Stimulated activated naive CD8-positive, alpha-beta T cell treated with anti-CD3 and anti-CD28 coated beads, Interleukin-15, Interleukin-2, amounts not matched to agents 100 U/mL and 50 U/mL, for 24 hours (primary cell): ENCODE results near the gene RENBP.

Source experiments
- ATAC-seq: fragments of 150-1000 bp; cut with Tn5 transposase; one replicate; pipeline ENCODE4 v1.10.0; 2021
- DNase-seq: peaks from one replicate; pipeline ENCODE4 v3.0.0; 2021

The RENBP gene

DNA sequence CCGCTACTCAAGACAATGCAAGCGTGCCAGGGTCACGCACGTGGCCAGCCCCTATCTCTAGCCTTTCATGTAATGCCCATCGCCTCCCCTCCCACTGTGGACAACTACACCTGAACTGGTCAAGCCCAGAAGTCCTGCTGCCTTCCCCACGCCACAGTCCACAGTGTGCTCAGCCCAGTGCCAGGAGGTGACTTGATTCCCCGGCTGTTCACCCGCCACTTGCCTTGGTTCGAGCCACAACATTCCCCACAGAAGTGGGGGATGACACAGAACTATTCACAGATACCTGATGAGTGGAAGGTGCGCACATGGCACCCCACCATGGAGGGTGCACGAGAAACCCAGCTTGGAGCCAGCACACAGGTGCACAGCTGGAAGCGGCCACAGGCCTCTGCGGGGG, 25.2 kb downstream of the RENBP start:
- no peak for DNase-seq
- ATAC-seq: no peak

DNA sequence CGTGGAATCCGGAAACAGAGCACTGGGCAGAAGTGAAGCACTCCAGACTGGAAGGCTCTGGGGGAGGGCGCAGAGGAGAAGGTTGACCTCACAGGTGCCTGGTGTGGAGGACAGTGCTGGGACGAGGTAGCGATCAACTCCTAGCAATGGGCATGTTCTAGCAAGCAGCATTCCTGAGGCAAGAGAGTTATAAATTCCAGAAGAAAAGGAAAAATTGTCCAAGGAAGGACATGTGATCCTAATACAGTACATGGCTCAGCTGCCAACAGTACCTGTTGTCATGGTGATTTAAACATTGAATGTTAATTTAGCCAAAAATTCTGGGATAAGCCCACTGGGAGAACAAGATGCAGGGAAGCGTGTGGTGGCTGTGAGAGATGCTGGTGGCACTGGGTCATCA, 26.6 kb downstream of the RENBP start:
- DNase-seq (no peak), ATAC-seq (no peak)

DNA sequence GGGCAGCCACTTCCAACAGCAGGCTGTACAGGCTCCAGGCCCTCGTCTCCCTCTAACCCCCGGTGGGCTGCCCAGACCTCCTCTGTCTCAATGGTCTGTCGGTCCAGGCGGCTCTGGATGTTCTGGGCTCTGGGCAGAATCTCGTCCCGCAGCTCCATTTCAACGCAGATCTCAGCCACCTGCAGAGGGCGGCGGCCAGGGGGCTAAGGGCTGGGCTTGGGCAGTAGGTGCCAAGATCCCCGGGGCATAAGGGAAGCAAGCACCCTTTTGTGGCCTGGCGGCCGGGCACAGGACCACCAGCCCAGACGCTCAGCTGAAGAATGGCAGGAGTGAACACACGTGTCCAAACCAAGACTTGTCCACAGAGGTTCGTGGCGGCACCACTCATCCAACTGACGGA, 30.7 kb downstream of the RENBP start:
- ATAC-seq (no peak), DNase-seq (no peak)

DNA sequence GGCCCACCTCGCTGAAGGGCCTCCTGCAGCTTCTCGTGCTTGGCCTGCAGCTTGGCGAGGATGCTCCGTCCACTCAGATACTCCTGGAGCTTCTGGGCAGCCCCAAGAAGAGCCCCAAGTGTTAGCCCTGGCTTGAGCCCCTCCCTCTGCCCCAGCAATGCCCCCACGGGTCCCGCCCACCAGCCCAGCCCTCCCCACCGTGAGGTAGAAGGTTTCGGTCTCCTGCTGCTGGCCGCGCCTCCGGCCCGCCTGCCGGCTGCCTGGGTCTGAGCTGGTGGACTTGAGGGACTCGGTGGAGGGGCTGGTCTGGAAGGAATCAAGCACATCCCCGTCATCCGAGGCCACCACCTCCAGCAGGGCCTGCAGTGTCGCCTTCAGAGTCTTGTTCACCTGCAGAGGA, 31.2 kb downstream of the RENBP start:
- DNase-seq (no peak), ATAC-seq (no peak)

DNA sequence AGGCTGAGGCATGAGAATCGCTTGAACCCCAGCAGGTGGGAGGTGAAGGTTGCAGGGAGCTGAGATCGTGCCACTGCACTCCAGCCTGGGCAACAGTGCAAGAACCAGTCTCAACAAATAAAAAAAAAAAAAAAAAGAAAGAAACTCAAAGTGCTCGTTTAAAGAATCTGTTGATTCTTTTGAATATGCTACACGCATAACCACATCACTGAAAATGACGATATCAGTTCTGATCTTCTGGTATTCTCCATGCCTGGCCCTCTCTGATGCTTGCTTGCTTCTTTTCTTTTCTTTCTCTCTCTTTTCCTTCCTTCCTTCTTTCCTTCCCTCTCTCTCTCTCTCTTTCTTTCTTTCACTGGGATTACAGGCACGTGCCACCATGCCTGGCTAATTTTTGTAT, 32.6 kb downstream of the RENBP start:
- no peak for ATAC-seq
- DNase-seq: no peak

DNA sequence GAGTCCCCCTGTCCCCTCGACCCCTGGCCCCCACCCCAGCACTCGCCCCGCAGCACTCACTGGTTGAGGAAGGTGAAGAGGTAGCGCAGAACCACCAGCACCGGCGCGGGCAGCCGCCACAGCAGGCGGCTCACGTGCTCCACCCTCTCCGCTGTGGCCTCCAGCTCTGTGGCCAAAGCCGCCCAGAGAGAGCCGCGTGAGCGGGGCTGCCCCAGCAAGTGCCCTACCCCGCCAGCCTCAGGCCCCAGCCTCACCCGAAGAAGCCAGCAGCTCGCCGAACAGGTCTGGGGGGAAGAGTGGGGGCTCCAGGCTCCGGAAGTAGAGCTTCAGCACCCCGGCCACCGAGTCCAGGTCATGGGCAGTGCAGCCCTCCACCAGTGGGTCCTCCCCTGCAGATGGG, 34.0 kb downstream of the RENBP start:
- DNase-seq (no peak), ATAC-seq (no peak)

DNA sequence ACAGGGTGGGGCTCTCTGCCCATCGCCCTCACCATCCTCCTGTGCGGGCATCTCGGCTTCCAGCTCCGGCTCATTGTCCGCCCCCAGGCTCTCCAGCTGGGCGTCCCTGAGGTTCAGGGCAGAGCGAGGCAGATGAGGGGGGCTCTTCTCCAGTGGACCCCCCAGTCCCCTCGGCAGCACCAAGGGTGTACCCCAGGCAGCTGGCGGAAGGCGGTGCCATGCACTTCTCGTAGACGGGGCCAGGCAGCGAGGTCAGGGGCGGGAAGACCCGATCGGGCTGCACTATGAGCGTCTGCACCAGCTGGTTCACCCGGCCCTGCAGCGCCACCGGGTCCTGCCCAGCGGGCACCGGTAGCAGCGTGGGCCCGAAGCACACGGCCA, 34.5 kb downstream of the RENBP start:
- DNase-seq (no peak), ATAC-seq (no peak)

DNA sequence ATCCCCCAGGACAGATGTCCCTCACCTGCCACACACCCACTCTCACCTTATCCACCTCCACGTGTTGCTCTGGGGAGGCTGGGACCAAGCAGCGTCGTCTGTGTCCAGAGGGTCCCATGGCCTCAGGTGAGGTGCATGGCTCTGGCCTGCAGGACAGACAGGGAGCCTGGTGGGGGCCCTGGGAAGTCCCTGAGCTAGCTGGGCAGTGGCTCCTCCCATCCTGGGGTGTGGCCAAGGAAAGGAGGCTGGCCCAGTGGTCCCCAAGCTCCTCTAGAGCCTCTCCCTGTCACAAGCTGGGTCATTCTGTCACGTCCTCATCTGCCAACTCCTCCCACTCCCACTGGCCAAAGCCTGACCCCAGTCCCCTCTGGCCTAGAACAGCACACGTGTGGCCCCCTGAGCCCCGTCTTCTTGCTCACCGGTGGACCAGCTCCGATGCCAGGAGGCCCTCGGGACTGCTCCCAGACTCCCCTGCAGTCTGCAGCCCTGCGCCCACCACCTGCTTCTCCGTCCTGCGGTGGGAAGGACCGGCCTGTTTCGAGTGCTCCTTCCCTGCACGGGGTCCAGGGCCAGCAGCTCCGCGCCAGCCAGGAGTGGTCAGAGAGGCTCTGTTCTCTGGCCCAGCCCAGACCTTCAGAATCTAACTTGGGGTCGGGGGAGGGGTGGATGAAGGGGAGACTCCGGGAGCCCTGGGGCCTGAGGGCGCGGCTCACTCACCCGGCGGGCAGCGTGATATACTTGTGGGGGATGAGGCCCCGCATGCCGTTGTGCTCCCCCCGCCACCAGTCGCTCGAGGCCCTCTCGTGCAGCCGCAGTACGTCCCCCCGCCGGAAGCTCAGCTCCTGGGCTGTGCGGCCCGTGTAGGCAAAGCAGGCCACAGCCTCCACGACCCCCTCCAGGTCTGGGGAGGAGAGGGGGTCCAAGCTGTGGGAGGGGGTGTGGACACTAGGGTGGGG, 35.1 kb downstream of the RENBP start:
- DNase-seq (no peak), ATAC-seq (no peak)

DNA sequence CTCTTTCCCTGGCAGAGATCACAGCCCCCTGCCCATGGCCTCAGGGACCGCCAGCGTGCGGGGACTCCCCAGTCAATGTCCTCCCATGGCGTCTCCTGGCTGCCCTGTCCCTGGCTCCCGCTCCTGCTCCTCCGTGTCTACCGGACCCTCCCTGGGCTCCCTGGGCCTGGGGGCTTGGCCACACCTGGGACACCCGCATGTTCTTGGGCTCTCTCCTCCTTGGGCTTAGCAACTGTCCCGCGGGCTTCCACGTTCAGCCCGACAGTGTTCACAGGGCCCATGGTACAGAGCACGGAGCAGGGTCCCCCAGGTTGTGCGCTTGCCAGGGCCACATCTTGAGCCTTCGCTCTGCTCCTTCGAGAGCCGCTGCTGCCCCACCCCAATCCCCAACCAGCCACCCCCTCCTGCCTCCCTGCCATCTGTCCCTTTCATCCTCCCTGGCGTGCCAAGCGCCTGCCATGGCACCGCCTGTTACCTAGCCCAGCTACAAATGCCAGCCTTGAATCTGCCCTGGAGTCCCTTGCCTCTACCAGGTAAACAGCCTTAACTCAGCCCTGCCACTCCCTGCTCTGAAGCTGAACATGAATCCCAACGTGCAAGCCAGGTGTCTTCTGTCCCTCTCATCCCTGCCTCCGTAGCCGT, 36.1 kb downstream of the RENBP start:
- no peak for ATAC-seq
- no peak for DNase-seq

DNA sequence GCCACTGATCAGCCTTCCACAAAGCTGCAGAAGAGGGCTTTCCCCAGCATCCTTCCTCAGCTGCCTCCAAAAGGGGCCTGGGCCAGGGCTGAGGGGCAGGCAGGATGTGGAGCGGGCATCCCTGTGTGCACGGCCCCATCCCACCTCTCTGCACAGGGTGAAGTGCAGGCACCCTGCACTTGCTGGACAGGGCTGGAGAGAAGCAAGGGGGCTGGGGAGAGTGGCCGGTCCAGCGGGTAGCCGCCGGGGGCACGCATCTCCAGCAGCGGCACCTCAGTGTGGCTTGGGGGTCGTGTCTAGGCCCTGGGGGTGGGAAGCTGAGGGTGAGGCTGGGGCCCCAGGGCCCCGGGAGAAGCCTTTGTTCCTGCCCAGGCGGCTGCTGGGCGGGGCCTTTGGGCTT, 37.0 kb downstream of the RENBP start:
- DNase-seq: no peak
- ATAC-seq: no peak

DNA sequence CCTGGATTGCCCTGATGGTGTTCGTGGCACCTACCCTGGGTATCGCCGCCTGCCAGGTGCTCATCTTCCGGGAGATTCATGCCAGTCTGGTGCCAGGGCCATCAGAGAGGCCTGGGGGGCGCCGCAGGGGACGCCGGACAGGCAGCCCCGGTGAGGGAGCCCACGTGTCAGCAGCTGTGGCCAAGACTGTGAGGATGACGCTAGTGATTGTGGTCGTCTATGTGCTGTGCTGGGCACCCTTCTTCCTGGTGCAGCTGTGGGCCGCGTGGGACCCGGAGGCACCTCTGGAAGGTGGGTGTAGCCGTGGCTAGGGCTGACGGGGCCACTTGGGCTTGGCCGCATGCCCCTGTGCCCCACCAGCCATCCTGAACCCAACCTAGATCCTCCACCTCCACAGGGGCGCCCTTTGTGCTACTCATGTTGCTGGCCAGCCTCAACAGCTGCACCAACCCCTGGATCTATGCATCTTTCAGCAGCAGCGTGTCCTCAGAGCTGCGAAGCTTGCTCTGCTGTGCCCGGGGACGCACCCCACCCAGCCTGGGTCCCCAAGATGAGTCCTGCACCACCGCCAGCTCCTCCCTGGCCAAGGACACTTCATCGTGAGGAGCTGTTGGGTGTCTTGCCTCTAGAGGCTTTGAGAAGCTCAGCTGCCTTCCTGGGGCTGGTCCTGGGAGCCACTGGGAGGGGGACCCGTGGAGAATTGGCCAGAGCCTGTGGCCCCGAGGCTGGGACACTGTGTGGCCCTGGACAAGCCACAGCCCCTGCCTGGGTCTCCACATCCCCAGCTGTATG, 38.1 kb downstream of the RENBP start:
- DNase-seq: peak; percentile 9
- peak; percentile 44 for ATAC-seq

DNA sequence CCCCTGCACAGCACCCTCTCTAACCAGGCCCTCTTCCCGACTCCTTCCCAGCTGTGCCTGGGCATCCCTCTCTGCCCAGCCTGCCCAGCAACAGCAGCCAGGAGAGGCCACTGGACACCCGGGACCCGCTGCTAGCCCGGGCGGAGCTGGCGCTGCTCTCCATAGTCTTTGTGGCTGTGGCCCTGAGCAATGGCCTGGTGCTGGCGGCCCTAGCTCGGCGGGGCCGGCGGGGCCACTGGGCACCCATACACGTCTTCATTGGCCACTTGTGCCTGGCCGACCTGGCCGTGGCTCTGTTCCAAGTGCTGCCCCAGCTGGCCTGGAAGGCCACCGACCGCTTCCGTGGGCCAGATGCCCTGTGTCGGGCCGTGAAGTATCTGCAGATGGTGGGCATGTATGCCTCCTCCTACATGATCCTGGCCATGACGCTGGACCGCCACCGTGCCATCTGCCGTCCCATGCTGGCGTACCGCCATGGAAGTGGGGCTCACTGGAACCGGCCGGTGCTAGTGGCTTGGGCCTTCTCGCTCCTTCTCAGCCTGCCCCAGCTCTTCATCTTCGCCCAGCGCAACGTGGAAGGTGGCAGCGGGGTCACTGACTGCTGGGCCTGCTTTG, 38.9 kb downstream of the RENBP start:
- no peak for DNase-seq
- no peak for ATAC-seq

DNA sequence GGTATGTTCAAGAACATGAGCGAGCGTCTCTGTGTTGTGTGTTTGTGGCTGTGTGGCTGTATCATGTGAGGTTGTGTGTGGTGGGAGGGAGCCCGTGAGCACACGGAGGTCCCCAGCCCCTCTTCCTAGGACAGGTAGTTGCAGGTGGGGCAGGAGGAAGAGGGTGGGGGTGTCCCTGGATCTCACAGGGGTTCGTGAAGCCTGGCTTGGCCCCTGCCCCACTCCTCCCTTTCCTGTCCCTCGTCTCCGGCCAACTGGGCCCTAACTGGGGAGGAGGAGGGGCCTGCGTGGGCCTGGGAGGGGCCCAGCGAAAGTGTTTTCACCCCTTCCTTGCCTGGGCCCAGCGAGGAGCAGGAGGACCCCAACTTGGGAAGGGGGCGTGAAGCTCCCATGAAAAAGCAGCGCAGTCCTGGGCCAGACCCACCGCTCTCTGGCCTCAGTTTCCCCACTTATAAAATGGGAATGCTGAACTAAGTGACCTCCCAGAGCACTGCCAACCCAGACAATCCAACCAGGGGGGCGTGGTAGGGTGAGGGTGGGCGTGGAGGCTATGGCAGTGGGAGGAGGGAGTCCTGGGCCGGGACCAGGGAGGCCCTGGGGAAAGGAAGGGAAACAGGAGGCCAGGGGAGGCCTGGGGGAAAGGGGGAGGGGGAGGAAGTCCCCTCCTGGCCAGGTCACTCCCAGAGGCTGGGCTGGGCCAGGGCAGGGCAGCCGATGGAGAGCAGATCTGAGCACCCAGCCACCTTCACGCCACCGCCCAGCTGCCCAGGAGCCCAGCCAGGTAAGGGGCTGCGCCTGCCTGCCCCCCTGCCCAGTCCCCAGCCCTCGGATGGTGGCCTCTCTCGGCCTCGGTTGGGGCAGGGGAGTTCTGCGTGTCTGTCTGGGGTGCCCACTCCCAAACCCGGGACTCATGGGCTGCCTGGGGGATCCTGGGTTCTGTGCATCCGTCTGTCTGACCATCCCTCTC, 40.2 kb downstream of the RENBP start, which contains the start of gene AVPR2:
Gene AVPR2 (plus strand): TSS at position 683 of the 967 bp plus-strand sequence. CDS start 473 bp downstream, outside the sequence.
- peak; percentile 2 for ATAC-seq
- no peak for DNase-seq

DNA sequence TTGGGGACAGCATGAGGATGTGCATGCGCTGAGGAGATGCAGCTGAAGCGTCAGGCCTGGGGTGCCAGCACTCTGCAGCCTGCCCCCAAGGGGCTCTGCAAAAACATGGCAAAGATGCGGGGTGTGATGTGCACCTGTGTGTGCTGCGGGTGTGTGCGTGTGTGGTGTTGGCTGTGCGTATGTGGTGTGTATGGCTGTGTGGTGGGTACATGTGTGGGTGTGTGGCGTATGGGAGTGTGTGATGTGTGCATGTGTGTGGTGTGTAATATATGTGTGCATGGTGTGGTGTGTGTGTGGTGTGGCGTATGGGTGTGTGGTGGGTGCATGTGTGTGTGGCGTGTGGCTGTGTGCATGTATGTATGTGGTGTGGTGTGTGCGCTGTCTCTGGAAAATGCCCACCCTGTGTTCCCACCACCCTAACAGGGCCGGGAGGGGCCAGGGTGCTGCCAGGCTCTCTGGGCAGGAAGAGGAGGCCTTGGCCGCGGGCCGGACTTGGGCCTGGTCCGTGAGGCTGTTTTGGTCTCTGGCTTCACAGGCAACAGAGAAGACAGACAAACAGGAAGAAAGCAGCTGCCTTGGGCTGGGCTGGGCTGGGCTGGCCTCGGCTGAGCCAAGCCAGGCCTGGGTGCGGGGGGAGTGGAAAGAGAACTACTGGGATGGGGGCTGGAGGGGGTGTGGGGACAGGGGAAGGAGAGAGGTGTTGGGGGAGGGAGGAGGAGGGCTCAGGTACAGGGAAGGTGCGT, 41.0 kb downstream of the RENBP start:
- ATAC-seq (no peak), DNase-seq (no peak)

DNA sequence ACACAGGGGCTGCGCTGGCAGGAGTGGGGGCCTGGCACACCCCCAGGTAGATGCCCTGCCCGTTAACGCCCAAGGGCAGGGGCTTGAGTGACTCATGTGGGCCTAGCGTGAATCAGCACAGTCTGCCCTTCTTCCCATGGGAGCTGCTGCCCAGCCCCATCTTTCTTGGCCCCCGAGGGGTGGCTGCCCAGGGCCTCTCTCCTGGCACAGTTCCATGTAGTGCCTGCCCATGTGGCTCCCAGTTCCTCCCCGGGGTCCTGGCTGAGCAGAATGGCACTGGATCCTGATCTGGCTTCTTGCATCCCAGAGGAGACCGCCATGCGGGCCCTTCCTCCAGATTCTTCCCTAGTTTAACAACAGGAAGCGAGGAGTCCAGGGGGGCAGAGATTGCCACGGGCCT, 42.1 kb downstream of the RENBP start:
- no peak for ATAC-seq
- DNase-seq: no peak

DNA sequence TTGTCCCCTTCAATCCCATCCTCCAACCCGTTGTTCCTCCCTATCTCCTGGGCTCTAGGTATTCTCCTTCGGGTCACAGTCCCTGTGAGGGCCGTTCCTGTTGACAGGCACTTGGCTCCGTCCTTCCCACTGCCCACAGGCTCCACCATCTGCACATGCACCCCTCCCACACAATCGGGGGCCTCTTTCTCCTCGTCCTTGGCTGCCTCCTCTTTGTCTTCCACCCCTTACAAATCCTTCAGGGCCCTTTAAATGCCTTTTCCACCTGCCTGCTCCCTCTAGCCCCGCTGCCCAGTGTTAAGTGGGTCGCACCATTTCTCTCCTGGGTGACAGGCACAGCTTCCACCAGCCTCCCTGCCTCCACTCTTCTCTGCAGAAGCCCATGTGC, 42.7 kb downstream of the RENBP start:
- no peak for ATAC-seq
- no peak for DNase-seq

DNA sequence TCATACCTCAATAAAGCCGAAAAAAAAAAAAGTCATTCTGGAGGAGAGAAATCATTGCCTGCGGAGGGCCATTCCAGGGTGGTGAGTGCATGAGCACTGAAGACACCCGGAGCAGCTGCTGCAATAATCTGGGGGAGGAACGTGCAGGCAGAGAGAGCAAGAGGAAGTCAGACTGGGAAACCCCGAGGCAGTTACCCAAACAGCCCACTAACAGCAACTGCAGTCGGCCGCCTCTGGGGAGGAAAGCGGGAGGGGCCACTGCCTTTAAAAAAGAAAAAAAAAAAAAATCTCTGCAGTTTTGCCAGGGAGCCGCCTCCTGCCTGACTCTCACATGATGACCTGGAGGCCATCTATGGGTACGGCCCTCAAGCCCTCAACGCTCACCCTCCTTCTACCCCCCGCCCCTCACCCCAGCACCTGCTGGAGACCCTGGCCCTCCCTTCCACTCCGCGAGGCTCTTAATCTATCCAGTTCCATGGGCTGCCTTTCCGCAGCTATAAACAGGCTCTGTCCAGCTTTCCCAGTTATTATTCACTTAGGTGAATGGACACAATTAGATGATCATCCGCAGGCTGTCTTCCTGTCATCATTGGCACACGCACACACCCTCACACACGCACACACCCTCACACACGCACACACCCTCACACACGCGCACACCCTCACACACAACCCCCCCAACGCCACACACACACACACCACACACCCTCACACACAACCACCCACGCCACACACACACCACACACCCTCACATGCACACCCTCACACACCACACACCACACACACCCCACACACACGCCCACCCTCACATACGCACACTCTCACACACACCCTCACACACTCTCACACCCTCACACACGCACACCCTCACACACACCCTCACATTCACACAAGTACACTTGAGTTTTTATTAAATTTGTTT, 43.4 kb downstream of the RENBP start:
- ATAC-seq (peak; percentile 80), DNase-seq (peak; percentile 62)

DNA sequence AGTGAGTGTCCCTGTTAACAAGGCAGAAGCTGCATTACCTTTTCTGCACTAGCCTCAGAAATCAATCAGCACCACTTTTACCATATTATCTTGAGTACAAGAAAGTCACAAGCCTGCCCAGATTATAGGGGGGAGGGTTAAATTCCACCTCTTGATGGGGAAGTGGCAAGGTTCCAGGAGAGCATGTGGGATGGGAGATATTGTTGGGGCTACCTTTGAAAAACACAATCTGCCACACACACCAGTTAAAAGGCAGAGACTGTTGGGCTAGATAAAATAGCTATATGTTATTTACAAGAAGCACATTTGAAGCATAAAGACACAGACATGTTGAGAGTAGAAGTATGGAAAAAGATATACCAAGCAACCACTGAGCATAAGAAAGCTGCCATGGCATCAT, 46.5 kb downstream of the RENBP start:
- no peak for ATAC-seq

DNA sequence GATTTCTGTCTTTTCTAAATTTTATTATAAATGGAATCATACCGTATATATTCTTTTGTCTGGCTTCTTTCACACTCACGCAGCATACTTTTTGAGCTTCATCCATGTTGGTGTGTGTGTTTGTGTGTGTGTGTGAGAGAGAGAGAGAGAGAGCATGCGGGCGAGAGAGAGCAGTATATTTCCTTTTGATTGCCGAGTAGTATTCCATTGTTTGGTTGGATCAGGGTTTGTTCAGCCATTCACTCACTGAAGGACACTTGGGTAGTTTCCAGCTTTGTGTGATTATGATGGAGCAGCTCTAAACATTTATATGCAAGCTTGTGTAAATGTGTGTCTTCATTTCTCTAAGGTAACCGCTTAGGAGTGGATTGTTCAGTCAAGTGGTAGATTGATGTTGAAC, 55.3 kb downstream of the RENBP start:
- DNase-seq (no peak), ATAC-seq (no peak)

More for the DNA sequence above, 46.5 kb downstream of the RENBP start:
- DNase-seq: no peak
